B cell (primary cell): ENCODE data around the gene SLC25A43. TPM values are rescaled to one million over a fixed set of nuclear protein-coding genes. Genes with fewer than 3 reads are reported as not detected.

ENCODE experiments used
- ATAC-seq: fragments of 200-7000 bp; cut with Tn5 transposase; one replicate; pipeline ENCODE4 v1.10.0; 2021; ENCODE audit warnings: low read depth, mild to moderate bottlenecking, moderate number of reproducible peaks, moderate library complexity
- CTCF ChIA-PET: fragments of 350-600 bp; sonication (Branson Sonifier 250); formaldehyde crosslinking; loops from one replicate; lab custom pipeline; 2021; ENCODE audit warnings: antibody characterized with exemption, inconsistent platforms; lab: Charles Lee
- POLR2A ChIA-PET: fragments of 350-600 bp; sonication (Branson Sonifier 250); formaldehyde crosslinking; loops from one replicate; lab custom pipeline; 2021; ENCODE audit warnings: antibody characterized with exemption; lab: Charles Lee
- DNase-seq: peaks from one replicate; pipeline ENCODE4 v3.0.0; 2013
- H2AFZ ChIP-seq: 2 replicates; pipeline ENCODE4 v1.6.1; 2012; ENCODE audit warnings: mild to moderate bottlenecking, low read depth, low read length; ENCODE audit not compliant: insufficient read depth, poor library complexity, severe bottlenecking
- H3K27ac ChIP-seq, 2 donors: 1 replicate in 1 of 2; 2 replicates in 1 of 2; pipeline ENCODE4 v1.5.1; 2012 to 2013; ENCODE audit warnings: low read length in 2 of 2, mild to moderate bottlenecking in 2 of 2, moderate library complexity in 1 of 2
- H3K27me3 ChIP-seq, 4 experiments: fragments of 200-600 bp in 1 of 4; sonication (generic) in 1 of 4; replicated peaks in 1 of 4; 1 replicate in 2 of 4; 2 replicates in 2 of 4; pipeline versions ENCODE4 v1.6.1 to v1.7.0; 2013 to 2016; ENCODE audit warnings: low read length in 3 of 4, mild to moderate bottlenecking in 2 of 4, mixed read lengths in 1 of 4, moderate library complexity in 1 of 4; ENCODE audit not compliant: insufficient read depth in 4 of 4, control insufficient read depth in 3 of 4; ENCODE audit errors: control extremely low read depth in 1 of 4
- H3K36me3 ChIP-seq, 2 experiments: replicated peaks in 1 of 2; 1 replicate in 1 of 2; 2 replicates in 1 of 2; pipeline versions ENCODE4 v1.6.1 to v1.7.1; 2013; ENCODE audit warnings: low read length in 1 of 2; ENCODE audit not compliant: insufficient read depth in 2 of 2, control insufficient read depth in 1 of 2; ENCODE audit errors: control extremely low read depth in 1 of 2, extremely low read depth in 1 of 2
- H3K4me1 ChIP-seq, 2 donors: fragments of 200-600 bp in 1 of 2; sonication (generic) in 1 of 2; 1 replicate in 1 of 2; 2 replicates in 1 of 2; pipeline versions ENCODE4 v1.5.1 to v1.6.1; 2013 to 2017; ENCODE audit warnings: low read length in 2 of 2; ENCODE audit not compliant: control insufficient read depth in 2 of 2, insufficient read depth in 2 of 2
- H3K4me2 ChIP-seq: replicated peaks from 2 replicates; pipeline ENCODE3; 2012; ENCODE audit warnings: mild to moderate bottlenecking, low read depth, low read length; ENCODE audit not compliant: poor library complexity, severe bottlenecking
- H3K4me3 ChIP-seq, 5 experiments: fragments of 200-600 bp in 1 of 5; sonication (generic) in 1 of 5; 1 replicate in 3 of 5; 2 replicates in 2 of 5; pipeline versions ENCODE4 v1.5.1 to v1.7.0; 2011 to 2016; ENCODE audit warnings: low read length in 4 of 5, mild to moderate bottlenecking in 4 of 5, low read depth in 2 of 5, control low read depth in 1 of 5, moderate library complexity in 1 of 5; ENCODE audit not compliant: insufficient read depth in 1 of 5; ENCODE audit errors: control extremely low read depth in 1 of 5, extremely low read depth in 1 of 5
- H3K79me2 ChIP-seq: fragments of 200-600 bp; sonication (generic); one replicate; pipeline ENCODE4 v1.6.0; 2016; ENCODE audit warnings: low read length; ENCODE audit not compliant: control insufficient read depth, insufficient read depth
- H3K9ac ChIP-seq: fragments of 200-600 bp; sonication (generic); 2 replicates; pipeline ENCODE4 v1.6.1; 2017; ENCODE audit warnings: mild to moderate bottlenecking, low read length, moderate library complexity
- H3K9me3 ChIP-seq, 3 donors: one replicate each; pipeline versions ENCODE4 v1.6.1 to v1.7.1; 2013; ENCODE audit warnings: low read length in 2 of 3; ENCODE audit not compliant: control insufficient read depth in 2 of 3, insufficient read depth in 1 of 3; ENCODE audit errors: control extremely low read depth in 1 of 3
- H4K20me1 ChIP-seq: 2 replicates; pipeline ENCODE4 v1.6.0; 2012; ENCODE audit warnings: mild to moderate bottlenecking, low read length; ENCODE audit not compliant: insufficient read depth, control insufficient read depth, poor library complexity, severe bottlenecking
- H3K27ac Mint-ChIP-seq: one replicate; pipeline ENCODE4 v1.8.0; 2021; ENCODE audit warnings: mixed read lengths
- H3K27me3 Mint-ChIP-seq: one replicate; pipeline ENCODE4 v1.8.0; 2021; ENCODE audit warnings: mixed read lengths
- H3K4me1 Mint-ChIP-seq: one replicate; pipeline ENCODE4 v1.8.0; 2021; ENCODE audit warnings: mixed read lengths
- H3K4me3 Mint-ChIP-seq: one replicate; pipeline ENCODE4 v1.8.0; 2021; ENCODE audit warnings: mixed read lengths
- H3K9me3 Mint-ChIP-seq: one replicate; pipeline ENCODE4 v1.8.0; 2022; ENCODE audit warnings: mixed read lengths; ENCODE audit not compliant: insufficient read depth
- CTCF ChIP-seq: fragments of 200-600 bp; IDR thresholded peaks from one replicate; pipeline ENCODE4 v1.8.0; 2022; ENCODE audit warnings: antibody characterized with exemption, mild to moderate bottlenecking
- EZH2 ChIP-seq: IDR thresholded peaks from 2 replicates; pipeline ENCODE4 v1.6.1; 2012; ENCODE audit warnings: borderline replicate concordance, low read depth, mild to moderate bottlenecking, moderate library complexity, low read length; ENCODE audit not compliant: insufficient read depth, poor library complexity, severe bottlenecking
- WGBS: methylation state at CpG from one replicate; pipeline ENCODE4 v1.1.5; 2013; ENCODE audit warnings: missing lambda C conversion rate; ENCODE audit not compliant: insufficient coverage; 5-methylcytosine and 5-hydroxymethylcytosine counted together
- intact Hi-C: fragments of 100-400 bp; cut with micrococcal nuclease; formaldehyde crosslinking; loops from one replicate; pipeline ENCODE4 v1.10.0; 2022
- polyA plus RNA-seq: library from polyadenylated mRNA; depleted of rRNA; stranded (reverse); fragments of >200 nt; gene quantifications from 2 replicates; pipeline ENCODE4 v1.2.3, GENCODE V29; 2012
- total RNA-seq, 2 donors: library from RNA; stranded (reverse); fragments of 120-200 nt in 1 of 2; gene quantifications; 1 replicate in 1 of 2; 2 replicates in 1 of 2; pipeline versions ENCODE4 v1.2.3 to v1.2.4, GENCODE V29; 2013 to 2022

The SLC25A43 gene
- total and polyA plus RNA-seq, 2 donors (not counting 1 experiment from before 2014, with no cell fraction given) = 9.1 to 11.2 TPM

DNA sequence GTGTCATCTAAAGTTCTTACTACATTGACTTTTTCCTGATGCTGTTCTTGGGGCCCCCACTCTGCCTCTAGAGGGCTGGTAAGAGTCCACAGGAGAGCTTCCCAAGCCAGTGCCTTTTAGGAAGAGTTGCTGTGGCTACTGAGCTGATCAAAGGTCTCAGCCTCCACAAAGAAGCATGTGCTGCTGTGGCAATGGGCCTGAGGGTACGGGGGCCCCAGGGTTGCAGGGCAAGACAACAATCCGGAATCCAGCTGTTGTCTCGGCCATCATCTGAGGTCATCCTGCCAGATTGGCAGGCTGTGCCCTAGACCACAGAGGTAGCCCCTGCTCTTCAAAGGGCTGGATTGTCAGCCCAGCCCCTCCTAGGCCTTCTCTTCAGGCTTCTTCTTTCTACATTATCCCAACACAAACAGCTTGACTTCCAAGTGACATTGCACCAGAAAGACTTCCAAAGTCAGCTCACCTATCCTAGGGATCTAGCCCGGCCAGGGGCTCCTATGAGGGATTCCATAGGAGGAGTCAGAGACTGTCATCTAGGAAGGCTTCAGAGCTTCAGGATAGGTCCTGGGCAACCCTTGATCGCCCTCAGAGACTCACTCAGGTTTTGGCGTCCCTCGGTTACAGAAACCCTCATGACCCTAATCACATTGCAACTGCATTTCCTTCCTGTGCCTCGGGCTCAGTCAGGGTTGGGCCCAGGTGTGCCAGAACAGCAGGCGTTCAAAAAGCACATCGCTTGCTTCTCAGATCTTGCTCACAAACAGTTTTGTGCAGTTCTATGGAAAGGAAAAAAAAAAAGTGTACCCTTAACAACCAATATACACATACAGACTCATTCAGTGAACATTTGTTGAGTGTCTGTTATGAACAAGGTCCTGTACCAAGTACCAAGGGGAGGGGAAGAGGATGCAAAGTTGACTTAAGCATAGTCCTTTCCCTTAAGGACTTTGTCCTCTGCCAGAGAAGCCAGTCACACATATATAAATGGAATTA is 96.9 kb downstream of the SLC25A43 start:
- no peak overlapping the region for H3K9ac ChIP-seq
- Mint-ChIP-seq H3K4me1 (peaks cover 16% of the 10 kb centered on the region), H3K4me3 (no peak overlapping the region), H3K27me3 (no peaks in the 10 kb centered on the region), H3K27ac (peak overlapping the region; percentile 56), H3K9me3 (no peaks in the 10 kb centered on the region)
- 90% methylated on average over 2 of the region's 10 CpGs for WGBS
- ChIA-PET POLR2A (interaction anchor here (0.5 kb wide), 1 partner anchor 89 kb away, joined by 3 read pairs; no protein-coding TSS in a partner anchor), CTCF (interaction anchor here (1.4 kb wide), 1 partner anchor 16 kb away, joined by 3 read pairs; no protein-coding TSS in a partner anchor)
- peaks cover 17 to 25% of the 10 kb centered on the region in 2 donors for H3K4me1 ChIP-seq
- peak overlapping the region; percentile 58 for H2AFZ ChIP-seq
- H3K27ac ChIP-seq = peak overlapping the region; percentile 12 to 16
- H3K4me2 ChIP-seq = peak overlapping the region; percentile 11
- H3K27me3 ChIP-seq = no peaks in the 10 kb centered on the region
- intact Hi-C loops = no loop called here
- H3K9me3 ChIP-seq = no peaks in the 10 kb centered on the region
- no peak overlapping the region for H3K4me3 ChIP-seq
- ATAC-seq (no peak), DNase-seq (no peak)
- no peaks in the 10 kb centered on the region for H3K79me2 ChIP-seq
- no peak for TF ChIP-seq EZH2
- no peak for TF ChIP-seq CTCF
- no peaks in the 10 kb centered on the region for H3K36me3 ChIP-seq
- H4K20me1 ChIP-seq = no peaks in the 10 kb centered on the region

GRCh38 chrX:119497185-119497584 is 98.0 kb downstream of the SLC25A43 start:
- H3K9me3 ChIP-seq = no peaks in the 10 kb centered on the region
- peak; percentile 28 for DNase-seq
- H3K4me2 ChIP-seq = no peak overlapping the region
- ChIA-PET CTCF (interaction anchor here (1.4 kb wide), 1 partner anchor 14 kb away, joined by 3 read pairs; no protein-coding TSS in a partner anchor), POLR2A (no interaction called here)
- Mint-ChIP-seq H3K4me1 (peaks cover 18% of the 10 kb centered on the region), H3K27ac (no peak overlapping the region), H3K9me3 (no peaks in the 10 kb centered on the region), H3K4me3 (no peak overlapping the region), H3K27me3 (no peaks in the 10 kb centered on the region)
- H4K20me1 ChIP-seq = no peaks in the 10 kb centered on the region
- no peak overlapping the region for H3K9ac ChIP-seq
- WGBS = no CpG with 5 or more reads among the region's 1 CpG
- H2AFZ ChIP-seq = no peak overlapping the region
- peak; percentile 45 for ATAC-seq
- no peak overlapping the region for H3K4me3 ChIP-seq
- H3K4me1 ChIP-seq = peaks cover 17 to 31% of the 10 kb centered on the region in 2 donors
- intact Hi-C loops = no loop called here
- H3K36me3 ChIP-seq = no peaks in the 10 kb centered on the region
- no peaks in the 10 kb centered on the region for H3K27me3 ChIP-seq
- no peaks in the 10 kb centered on the region for H3K79me2 ChIP-seq
- TF ChIP-seq EZH2 (no peak), CTCF (no peak)
- H3K27ac ChIP-seq = no peak overlapping the region
